ENCODE data around the gene ZNF536. TPM values are rescaled to one million over a fixed set of nuclear protein-coding genes. Genes with fewer than 3 reads are reported as not detected.

ZNF536 gene
- total and polyA plus RNA-seq, 12 donors = 2.3 to 10.8 (median 6.4) TPM

DNA sequence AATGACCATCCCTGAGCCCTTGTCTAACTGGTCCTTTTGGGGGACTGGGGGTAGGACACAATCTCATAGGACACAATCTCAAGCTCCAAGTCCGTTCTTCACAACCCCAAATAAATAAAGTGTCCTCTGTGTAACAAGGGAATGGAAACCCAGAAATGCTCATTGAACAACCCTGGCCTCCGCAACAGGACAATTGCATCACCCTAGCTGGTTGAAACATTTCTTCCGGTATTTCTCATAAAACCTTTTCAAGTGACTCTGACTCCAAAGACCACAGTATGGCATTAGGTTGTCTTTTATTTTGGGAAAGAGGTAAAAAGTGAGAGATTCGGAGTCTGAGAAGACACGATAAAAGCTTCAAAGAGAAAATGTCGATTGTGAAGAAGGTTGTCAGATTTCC is 186.6 kb downstream of the ZNF536 start:
- intact Hi-C loops (cut with DNase I) = no loop called here
- Histone ChIP-seq H3K4me1 (replicated peaks in 1 of 2) (no peaks in the 10 kb centered on the region), H3K4me3 (no peak overlapping the region), H3K27ac (no peak overlapping the region), H3K9me3 (replicated peaks in 1 of 3) (no peaks in the 10 kb centered on the region), H3K36me3 (replicated peaks in 1 of 2) (no peaks in the 10 kb centered on the region), H3K27me3 (no peaks in the 10 kb centered on the region)
- TF ChIP-seq POLR2A (IDR thresholded peaks at IDR 0.05) = no peak
- TF ChIP-seq, protein P1, sequence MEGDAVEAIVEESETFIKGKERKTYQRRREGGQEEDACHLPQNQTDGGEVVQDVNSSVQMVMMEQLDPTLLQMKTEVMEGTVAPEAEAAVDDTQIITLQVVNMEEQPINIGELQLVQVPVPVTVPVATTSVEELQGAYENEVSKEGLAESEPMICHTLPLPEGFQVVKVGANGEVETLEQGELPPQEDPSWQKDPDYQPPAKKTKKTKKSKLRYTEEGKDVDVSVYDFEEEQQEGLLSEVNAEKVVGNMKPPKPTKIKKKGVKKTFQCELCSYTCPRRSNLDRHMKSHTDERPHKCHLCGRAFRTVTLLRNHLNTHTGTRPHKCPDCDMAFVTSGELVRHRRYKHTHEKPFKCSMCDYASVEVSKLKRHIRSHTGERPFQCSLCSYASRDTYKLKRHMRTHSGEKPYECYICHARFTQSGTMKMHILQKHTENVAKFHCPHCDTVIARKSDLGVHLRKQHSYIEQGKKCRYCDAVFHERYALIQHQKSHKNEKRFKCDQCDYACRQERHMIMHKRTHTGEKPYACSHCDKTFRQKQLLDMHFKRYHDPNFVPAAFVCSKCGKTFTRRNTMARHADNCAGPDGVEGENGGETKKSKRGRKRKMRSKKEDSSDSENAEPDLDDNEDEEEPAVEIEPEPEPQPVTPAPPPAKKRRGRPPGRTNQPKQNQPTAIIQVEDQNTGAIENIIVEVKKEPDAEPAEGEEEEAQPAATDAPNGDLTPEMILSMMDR (IDR thresholded peaks at IDR 0.05) = no peak
- DNase-seq = no peak
- WGBS, 4 donors = 93 to 95% (median 94%) methylated on average over 6 of the region's 6 CpGs

DNA sequence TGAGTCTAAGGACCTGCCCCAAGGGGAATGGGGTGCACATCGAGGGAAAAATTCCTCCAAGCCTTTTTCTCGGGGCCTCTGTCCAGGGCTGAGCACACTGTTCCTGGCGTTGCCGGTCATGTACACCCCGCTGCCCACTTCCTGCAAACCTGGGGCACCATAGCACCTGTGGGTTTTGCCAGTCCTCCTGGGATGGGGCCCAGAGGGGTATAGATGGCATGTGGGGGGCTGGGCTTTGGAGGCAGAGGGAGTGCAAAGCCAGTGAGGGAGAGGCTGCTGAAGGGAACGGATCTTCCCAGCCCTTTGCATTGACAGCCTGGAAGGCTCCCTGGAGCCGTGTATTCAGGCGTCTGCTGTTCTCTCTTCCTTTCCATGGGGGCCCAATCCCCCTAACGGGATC is 187.3 kb downstream of the ZNF536 start:
- H3K4me1 ChIP-seq (replicated peaks in 1 of 2) = no peaks in the 10 kb centered on the region
- intact Hi-C loops (cut with DNase I) = no loop called here
- no peak for DNase-seq
- TF ChIP-seq, protein P1 (IDR thresholded peaks at IDR 0.05) = no peak
- TF ChIP-seq POLR2A (IDR thresholded peaks at IDR 0.05) = no peak
- H3K36me3 ChIP-seq (replicated peaks in 1 of 2) = no peaks in the 10 kb centered on the region
- WGBS, 4 donors = 75 to 88% (median 84%) methylated on average over 5 to 9 of the region's 9 CpGs
- no peak overlapping the region for H3K4me3 ChIP-seq
- no peaks in the 10 kb centered on the region for H3K9me3 ChIP-seq (replicated peaks in 1 of 3)
- no peaks in the 10 kb centered on the region for H3K27me3 ChIP-seq
- H3K27ac ChIP-seq = no peak overlapping the region

DNA sequence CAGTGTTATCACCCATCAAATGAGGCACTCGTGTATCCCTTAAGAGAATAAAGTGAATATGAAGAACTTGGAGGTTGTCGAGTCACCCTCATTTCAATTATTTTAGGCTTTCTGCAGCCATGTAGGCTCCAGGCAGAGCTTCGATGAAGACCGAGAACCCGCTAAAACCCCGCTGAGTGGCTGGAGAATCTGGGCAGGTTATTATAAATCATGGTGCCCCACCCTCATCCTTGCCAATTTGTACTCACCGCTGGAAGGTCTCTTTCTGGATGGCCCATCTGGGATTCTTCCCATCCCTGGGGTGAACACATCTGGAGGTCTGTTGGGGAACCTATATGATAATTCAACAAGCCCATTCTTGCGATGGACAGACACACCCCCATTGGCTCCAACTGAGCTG is 190.8 kb downstream of the ZNF536 start:
- no peaks in the 10 kb centered on the region for H3K9me3 ChIP-seq (replicated peaks in 1 of 3)
- H3K27me3 ChIP-seq = no peaks in the 10 kb centered on the region
- intact Hi-C loops (cut with DNase I) = no loop called here
- DNase-seq = no peak
- 87 to 95% (median 93%) methylated on average over 7 to 8 of the region's 8 CpGs for WGBS, 4 donors
- no peak overlapping the region for H3K4me3 ChIP-seq
- no peaks in the 10 kb centered on the region for H3K4me1 ChIP-seq (replicated peaks in 1 of 2)
- H3K36me3 ChIP-seq (replicated peaks in 1 of 2) = no peaks in the 10 kb centered on the region
- H3K27ac ChIP-seq = no peak overlapping the region
- TF ChIP-seq, protein P1 (IDR thresholded peaks at IDR 0.05) = no peak
- TF ChIP-seq POLR2A (IDR thresholded peaks at IDR 0.05) = no peak

DNA sequence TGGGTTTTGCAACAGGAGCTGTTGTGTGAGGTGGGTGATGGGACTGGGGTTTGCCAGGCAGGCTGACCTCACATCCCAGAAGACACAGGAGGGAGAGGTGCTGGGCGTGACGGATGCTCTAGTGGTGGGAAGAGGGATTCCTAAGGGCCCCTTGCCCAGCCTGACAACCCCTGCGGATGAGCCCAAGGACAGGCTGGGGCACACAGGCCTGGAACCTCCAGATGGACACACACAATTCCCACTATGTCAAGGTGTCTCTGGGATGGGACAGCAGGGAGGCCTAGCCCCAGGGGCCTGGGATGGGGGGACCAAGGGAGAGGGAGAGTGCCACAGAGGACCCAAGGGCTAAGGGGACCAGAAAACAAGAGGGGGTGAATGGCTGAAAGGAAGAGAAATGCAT is 191.5 kb downstream of the ZNF536 start:
- Histone ChIP-seq H3K9me3 (replicated peaks in 1 of 3) (no peaks in the 10 kb centered on the region), H3K27me3 (no peaks in the 10 kb centered on the region), H3K4me3 (no peak overlapping the region), H3K27ac (no peak overlapping the region), H3K36me3 (replicated peaks in 1 of 2) (no peaks in the 10 kb centered on the region), H3K4me1 (replicated peaks in 1 of 2) (no peaks in the 10 kb centered on the region)
- no peak for TF ChIP-seq POLR2A (IDR thresholded peaks at IDR 0.05)
- TF ChIP-seq, protein P1 (IDR thresholded peaks at IDR 0.05) = no peak
- WGBS, 4 donors = 76 to 96% (median 85%) methylated on average over 3 of the region's 3 CpGs
- intact Hi-C loops (cut with DNase I) = no loop called here
- DNase-seq = no peak
